H1 (cell line): ENCODE measurements around the gene HIVEP3. TPM values are rescaled to one million over a fixed set of nuclear protein-coding genes. Genes with fewer than 3 reads are reported as not detected.

Source experiments
- CTCF ChIA-PET: fragments of 300-600 bp; sonication (Branson Sonifier 250); formaldehyde crosslinking; loops from one replicate; lab custom pipeline; 2021; ENCODE audit not compliant: partially characterized antibody; lab: Charles Lee
- POLR2A ChIA-PET: fragments of 300-600 bp; sonication (Branson Sonifier 250); formaldehyde crosslinking; loops from one replicate; lab custom pipeline; 2021; ENCODE audit warnings: inconsistent platforms; ENCODE audit not compliant: partially characterized antibody; lab: Charles Lee
- DNase-seq, 2 experiments: peaks; one replicate each; pipeline versions ENCODE4 v3.0.0 to v3.0.0-alpha.2; 2010 to 2022; ENCODE audit warnings: low spot score in 2 of 2, low read depth in 1 of 2, mixed read lengths in 1 of 2
- FAIRE-seq: peaks from 2 replicates; lab custom pipeline; 2011; peaks lifted over from hg19 to GRCh38; lab: Jason Lieb, UNC
- H2AFZ ChIP-seq: 2 replicates; pipeline ENCODE4 v1.8.1; 2012; ENCODE audit warnings: low read length, inconsistent platforms
- H2AK5ac ChIP-seq: 2 replicates; pipeline ENCODE4 v1.6.1; 2013; ENCODE audit warnings: low read depth, low read length
- H2BK120ac ChIP-seq: replicated peaks from 2 replicates; pipeline ENCODE3; 2013; ENCODE audit warnings: low read depth, low read length, inconsistent platforms
- H2BK12ac ChIP-seq: 2 replicates; pipeline ENCODE4 v1.6.1; 2013; ENCODE audit warnings: low read depth, low read length
- H2BK15ac ChIP-seq: 2 replicates; pipeline ENCODE4 v1.6.1; 2013; ENCODE audit warnings: low read length
- H2BK20ac ChIP-seq: 2 replicates; pipeline ENCODE4 v1.6.1; 2013; ENCODE audit warnings: low read length
- H2BK5ac ChIP-seq: 2 replicates; pipeline ENCODE4 v1.6.1; 2013; ENCODE audit warnings: low read depth, low read length
- H3K14ac ChIP-seq: 2 replicates; pipeline ENCODE4 v1.6.1; 2013; ENCODE audit warnings: inconsistent platforms; ENCODE audit not compliant: insufficient read length
- H3K18ac ChIP-seq: 2 replicates; pipeline ENCODE4 v1.6.1; 2013; ENCODE audit warnings: low read length; ENCODE audit errors: extremely low read depth
- H3K23ac ChIP-seq: 2 replicates; pipeline ENCODE4 v1.6.1; 2013; ENCODE audit warnings: inconsistent platforms; ENCODE audit not compliant: insufficient read length
- H3K23me2 ChIP-seq: 2 replicates; pipeline ENCODE4 v1.6.1; 2013; ENCODE audit warnings: low read depth, low read length
- H3K27ac ChIP-seq: 2 replicates; pipeline ENCODE4 v1.6.1; 2011; ENCODE audit warnings: low read depth, low read length, inconsistent platforms
- H3K27me3 ChIP-seq, 4 experiments: replicated peaks in 1 of 4; 1 replicate in 1 of 4; 2 replicates in 3 of 4; pipeline versions ENCODE4 v1.6.1 to v1.8.1; 2011 to 2013; ENCODE audit warnings: low read length in 3 of 4, mild to moderate bottlenecking in 3 of 4, inconsistent platforms in 2 of 4, mixed read lengths in 2 of 4, moderate library complexity in 1 of 4; ENCODE audit not compliant: control insufficient read depth in 3 of 4, insufficient read depth in 3 of 4; ENCODE audit errors: extremely low read depth in 1 of 4
- H3K36me3 ChIP-seq, 4 experiments: 2 replicates each; pipeline versions ENCODE4 v1.6.1 to v1.8.1; 2011 to 2013; ENCODE audit warnings: mild to moderate bottlenecking in 4 of 4, low read length in 3 of 4, moderate library complexity in 2 of 4, control low read depth in 1 of 4, inconsistent platforms in 1 of 4; ENCODE audit not compliant: insufficient read depth in 4 of 4, control insufficient read depth in 2 of 4
- H3K4ac ChIP-seq: replicated peaks from 2 replicates; pipeline ENCODE3; 2013; ENCODE audit warnings: low read length, low read depth, mixed read lengths, inconsistent platforms; ENCODE audit not compliant: insufficient read length
- H3K4me1 ChIP-seq, 4 experiments: replicated peaks in 1 of 4; 1 replicate in 1 of 4; 2 replicates in 3 of 4; pipeline versions ENCODE4 v1.6.1 to v1.8.1; 2011 to 2013; ENCODE audit warnings: low read length in 3 of 4, inconsistent platforms in 2 of 4, mixed read lengths in 1 of 4; ENCODE audit not compliant: insufficient read depth in 4 of 4, control insufficient read depth in 3 of 4
- H3K4me2 ChIP-seq, 2 experiments: 2 replicates each; pipeline versions ENCODE4 v1.6.1 to v1.8.1; 2011 to 2013; ENCODE audit warnings: low read depth in 2 of 2, low read length in 2 of 2, control low read depth in 1 of 2, inconsistent platforms in 1 of 2, mild to moderate bottlenecking in 1 of 2; ENCODE audit not compliant: insufficient read depth in 1 of 2
- H3K4me3 ChIP-seq, 4 experiments: fragments of 200-600, 300-600 bp in 1 of 4; sonication (generic), shearing (Covaris generic), sonication (Bioruptor Twin) in 1 of 4; 2 replicates each; pipeline versions ENCODE4 v1.5.1 to v1.8.1; 2011 to 2016; ENCODE audit warnings: low read length in 4 of 4, low read depth in 3 of 4, control low read depth in 2 of 4, inconsistent platforms in 2 of 4, mild to moderate bottlenecking in 2 of 4, mixed read lengths in 1 of 4, moderate library complexity in 1 of 4; ENCODE audit not compliant: insufficient read depth in 2 of 4; ENCODE audit errors: extremely low read depth in 1 of 4
- H3K56ac ChIP-seq: replicated peaks from 2 replicates; pipeline ENCODE3; 2013; ENCODE audit warnings: low read depth, mild to moderate bottlenecking, mixed read lengths, low read length, inconsistent platforms; ENCODE audit not compliant: insufficient read length
- H3K79me1 ChIP-seq: 2 replicates; pipeline ENCODE4 v1.6.1; 2013; ENCODE audit warnings: low read depth, low read length, control low read depth
- H3K79me2 ChIP-seq, 2 experiments: 2 replicates each; pipeline versions ENCODE4 v1.6.1 to v1.8.1; 2012 to 2013; ENCODE audit warnings: low read length in 2 of 2, mild to moderate bottlenecking in 2 of 2, inconsistent platforms in 1 of 2; ENCODE audit not compliant: insufficient read depth in 2 of 2, control insufficient read depth in 1 of 2
- H3K9ac ChIP-seq, 4 experiments: replicated peaks in 1 of 4; 1 replicate in 1 of 4; 2 replicates in 3 of 4; pipeline versions ENCODE4 v1.6.1 to v1.8.1; 2011 to 2013; ENCODE audit warnings: low read depth in 3 of 4, low read length in 3 of 4, control low read depth in 2 of 4, mild to moderate bottlenecking in 2 of 4, moderate library complexity in 2 of 4, inconsistent platforms in 1 of 4; ENCODE audit errors: extremely low read depth in 1 of 4
- H3K9me3 ChIP-seq, 2 experiments: 2 replicates each; pipeline versions ENCODE4 v1.6.1 to v1.8.1; 2012 to 2013; ENCODE audit warnings: mild to moderate bottlenecking in 2 of 2, moderate library complexity in 2 of 2, control low read depth in 1 of 2, inconsistent platforms in 1 of 2, low read depth in 1 of 2, low read length in 1 of 2, mixed read lengths in 1 of 2; ENCODE audit not compliant: insufficient read depth in 2 of 2
- H4K20me1 ChIP-seq, 2 experiments: replicated peaks in 1 of 2; 2 replicates each; pipeline versions ENCODE3 to v1.8.1; 2011 to 2013; ENCODE audit warnings: inconsistent platforms in 2 of 2, low read length in 2 of 2, mild to moderate bottlenecking in 1 of 2; ENCODE audit not compliant: insufficient read depth in 2 of 2, control insufficient read depth in 1 of 2
- H4K5ac ChIP-seq: 2 replicates; pipeline ENCODE4 v1.6.1; 2013; ENCODE audit warnings: low read length, low read depth, mixed read lengths, inconsistent platforms; ENCODE audit not compliant: insufficient read length
- H4K8ac ChIP-seq: 2 replicates; pipeline ENCODE4 v1.8.0; 2013; ENCODE audit warnings: mild to moderate bottlenecking, moderate library complexity, low read length, inconsistent platforms; ENCODE audit not compliant: insufficient read depth; ENCODE audit errors: extremely low read depth
- H4K91ac ChIP-seq: replicated peaks from 2 replicates; pipeline ENCODE3; 2013; ENCODE audit warnings: low read length, mixed read lengths, inconsistent platforms; ENCODE audit not compliant: insufficient read length
- ATF2 ChIP-seq: IDR thresholded peaks from 2 replicates; pipeline ENCODE4 v1.6.1; 2012; ENCODE audit warnings: low read length, inconsistent platforms
- CHD1 ChIP-seq: IDR thresholded peaks from 2 replicates; pipeline ENCODE4 v1.6.1; 2012; ENCODE audit warnings: low read depth, low read length, improper control_type of control experiment
- GTF2F1 ChIP-seq: IDR thresholded peaks from 2 replicates; pipeline ENCODE4 v1.6.1; 2012; ENCODE audit warnings: low read depth, low read length, improper control_type of control experiment, borderline replicate concordance
- KDM1A ChIP-seq: fragments of 200-600, 300-600 bp; sonication (generic); IDR thresholded peaks from 2 replicates; pipeline ENCODE4 v1.7.1; 2016; ENCODE audit warnings: mild to moderate bottlenecking, low read length, borderline replicate concordance
- KDM4A ChIP-seq: IDR thresholded peaks from one replicate; pipeline ENCODE4 v1.7.1; 2012; ENCODE audit warnings: low read depth, mild to moderate bottlenecking, moderate library complexity, low read length, inconsistent platforms; ENCODE audit not compliant: severe bottlenecking
- NANOG ChIP-seq: IDR thresholded peaks from 2 replicates; pipeline ENCODE4 v1.6.1; 2011; ENCODE audit warnings: low read length, low read depth, mild to moderate bottlenecking, inconsistent platforms; ENCODE audit not compliant: insufficient read depth, poor library complexity, severe bottlenecking
- RNF2 ChIP-seq: fragments of 200-900, 300-1000 bp; sonication (generic); IDR thresholded peaks from 2 replicates; pipeline ENCODE4 v1.7.1; 2016; ENCODE audit warnings: borderline replicate concordance, low read depth, mild to moderate bottlenecking, antibody characterized with exemption, low read length; ENCODE audit not compliant: poor library complexity, severe bottlenecking; ENCODE audit errors: missing control alignments
- SP1 ChIP-seq: IDR thresholded peaks from 2 replicates; pipeline ENCODE4 v1.6.1; 2011; ENCODE audit warnings: low read depth, low read length
- SP2 ChIP-seq: IDR thresholded peaks from 2 replicates; pipeline ENCODE4 v1.6.1; 2012; ENCODE audit warnings: mild to moderate bottlenecking, low read length, inconsistent platforms
- SP4 ChIP-seq: IDR thresholded peaks from 2 replicates; pipeline ENCODE4 v1.6.1; 2012; ENCODE audit warnings: low read length, inconsistent platforms
- SRF ChIP-seq: IDR thresholded peaks from 2 replicates; pipeline ENCODE4 v1.6.1; 2011; ENCODE audit warnings: mild to moderate bottlenecking, low read depth, low read length, moderate library complexity
- WGBS, 2 experiments: shearing (Covaris generic) in 1 of 2; methylation state at CpG; one replicate each; pipeline versions ENCODE4 v1.1.6 to v1.1.7; 2013 to 2015; ENCODE audit warnings: low lambda C conversion rate in 2 of 2, mixed read lengths in 2 of 2, inconsistent platforms in 1 of 2, low coverage in 1 of 2, missing lambda C conversion rate in 1 of 2; ENCODE audit not compliant: insufficient replicate concordance in 2 of 2, insufficient coverage in 1 of 2, insufficient read length in 1 of 2; ENCODE audit errors: extremely low coverage in 1 of 2, missing lambda C conversion rate in 1 of 2; 5-methylcytosine and 5-hydroxymethylcytosine counted together
- polyA plus RNA-seq, 7 experiments: library from polyadenylated mRNA; depleted of rRNA in 3 of 7; stranded (reverse) in 5 of 7; unstranded in 2 of 7; fragments of >200 nt in 5 of 7; fragments of 200-250 nt in 2 of 7; gene quantifications; 1 replicate in 5 of 7; 2 replicates in 1 of 7; 4 replicates in 1 of 7; pipeline versions ENCODE4 v1.2.1 to v1.2.3, GENCODE V29; 2011 to 2013; ENCODE audit warnings: missing spikeins in 2 of 7, mixed read lengths in 2 of 7
- total RNA-seq: library from RNA; stranded (reverse); fragmentation: NEBNext Ultra II Directional; extraction: Animal tissue kit (Norgen Biotek cat#: 25700); gene quantifications from 2 replicates; pipeline ENCODE4 v1.2.1, GENCODE V29; 2021

The HIVEP3 gene
- total and polyA plus RNA-seq, 2 of the 8 experiments (the other 6 are each of a cell fraction or from before 2014, with no cell fraction given) = 0.24 to 0.69 TPM

- Histone ChIP-seq H3K9me3 (no peaks in the 10 kb centered on the region), H3K14ac (no peak overlapping the region), H3K27ac (no peak overlapping the region), H2BK120ac (no peak overlapping the region), H3K23ac (no peak overlapping the region), H2BK12ac (no peak overlapping the region), H2AK5ac (no peak overlapping the region), H3K18ac (no peak overlapping the region), H3K4ac (no peak overlapping the region), H3K23me2 (no peaks in the 10 kb centered on the region), H3K79me1 (no peaks in the 10 kb centered on the region), H4K20me1 (no peaks in the 10 kb centered on the region), H2BK15ac (no peak overlapping the region), H2AFZ (no peak overlapping the region), H2BK20ac (no peak overlapping the region), H2BK5ac (no peak overlapping the region), H3K4me1 (peaks cover 0 to 6% (median 0%) of the 10 kb centered on the region in 4 experiments; a peak in 2 of 7 replicates), H4K8ac (no peak overlapping the region), H3K4me3 (no peak overlapping the region), H3K27me3 (no peaks in the 10 kb centered on the region), H3K4me2 (no peak overlapping the region), H4K5ac (no peak overlapping the region), H3K56ac (no peak overlapping the region), H3K79me2 (no peaks in the 10 kb centered on the region), H3K9ac (no peak overlapping the region), H4K91ac (no peak overlapping the region), H3K36me3 (no peaks in the 10 kb centered on the region)
- no peak for FAIRE-seq
- CTCF ChIA-PET = interaction anchor here (0.5 to 2.9 kb wide), 25 partner anchors 10 to 951 kb away, joined by 3 to 15 read pairs (median 4); no protein-coding TSS in a partner anchor
- WGBS, 2 experiments = 70% methylated on average over 7 of the region's 7 CpGs; no CpG with 5 or more reads in 1 of the 2 experiments
- POLR2A ChIA-PET = interaction anchor here (1.5 kb wide), 1 partner anchor 12 kb away, joined by 5 read pairs; no protein-coding TSS in a partner anchor
- no peak for TF ChIP-seq NANOG
- no peak for TF ChIP-seq KDM1A
- no peak for TF ChIP-seq CHD1
- no peak for TF ChIP-seq SP1
- TF ChIP-seq GTF2F1 = no peak
- no peak for TF ChIP-seq SP4
- TF ChIP-seq SRF = no peak
- TF ChIP-seq KDM4A = no peak
- TF ChIP-seq SP2 = no peak
- TF ChIP-seq RNF2 = no peak
- no peak for TF ChIP-seq ATF2
- DNase-seq = no peak
Observed at GRCh38 chr1:41811051-41811795, 107.5 kb downstream of the HIVEP3 start.
